HepG2 (cell line): ENCODE results near the gene SLC51B. TPM values are rescaled to one million over a fixed set of nuclear protein-coding genes. Genes with fewer than 3 reads are reported as not detected.

ENCODE experiments used
- CSRNP1 ChIP-seq: sonication (generic); formaldehyde crosslinking; IDR thresholded peaks from 2 replicates; pipeline ENCODE4 v1.8.1; 2023; ENCODE audit warnings: mild to moderate bottlenecking, missing genetic modification reagents
- EHMT2 ChIP-seq: fragments of 200-600 bp; sonication (generic); IDR thresholded peaks from 2 replicates; pipeline ENCODE4 v1.7.0; 2017; ENCODE audit warnings: antibody characterized with exemption, low read depth, low read length, borderline replicate concordance
- FOXC1 ChIP-seq: sonication (generic); formaldehyde crosslinking; IDR thresholded peaks from 2 replicates; pipeline ENCODE4 v1.8.0; 2022; ENCODE audit warnings: mild to moderate bottlenecking, missing genetic modification reagents, borderline replicate concordance
- KLF9 ChIP-seq: IDR thresholded peaks from 2 replicates; pipeline ENCODE4 v1.6.1; 2016; ENCODE audit warnings: low read depth
- PRMT3 ChIP-seq: sonication (generic); formaldehyde crosslinking; IDR thresholded peaks from 2 replicates; pipeline ENCODE4 v1.8.1; 2022; ENCODE audit warnings: low read depth, mild to moderate bottlenecking, moderate library complexity, missing genetic modification reagents, borderline replicate concordance
- PRPF4 ChIP-seq: fragments of 200-400 bp; formaldehyde crosslinking; IDR thresholded peaks from 2 replicates; pipeline ENCODE4 v1.6.1; 2016; ENCODE audit warnings: low read length, low read depth; ENCODE audit not compliant: poor library complexity, severe bottlenecking
- RBM22 ChIP-seq: fragments of 200-400 bp; formaldehyde crosslinking; optimal IDR thresholded peaks from 2 replicates; pipeline ENCODE3; 2017; ENCODE audit warnings: mild to moderate bottlenecking, low read length, moderate library complexity
- SALL1 ChIP-seq: sonication (generic); formaldehyde crosslinking; IDR thresholded peaks from 2 replicates; pipeline ENCODE4 v1.8.0; 2022; ENCODE audit warnings: mild to moderate bottlenecking, missing genetic modification reagents
- SKI ChIP-seq: fragments of 450-650 bp; IDR thresholded peaks from one replicate; pipeline ENCODE4 v1.6.1; 2018; ENCODE audit warnings: mild to moderate bottlenecking; ENCODE audit not compliant: partially characterized antibody
- SRY ChIP-seq: sonication (generic); formaldehyde crosslinking; IDR thresholded peaks from 2 replicates; pipeline ENCODE4 v1.8.0; 2022; ENCODE audit warnings: mild to moderate bottlenecking, missing genetic modification reagents
- TCF7 ChIP-seq: sonication (generic); IDR thresholded peaks from 2 replicates; pipeline ENCODE4 v1.6.1; 2016; ENCODE audit warnings: antibody characterized with exemption, low read depth
- TFAP4 ChIP-seq: sonication (generic); IDR thresholded peaks from 2 replicates; pipeline ENCODE4 v1.6.1; 2016; ENCODE audit warnings: low read depth, borderline replicate concordance
- ZFP62 ChIP-seq: sonication (generic); formaldehyde crosslinking; IDR thresholded peaks from 2 replicates; pipeline ENCODE4 v1.4.0; 2020; ENCODE audit warnings: missing genetic modification reagents
- ZNF230 ChIP-seq: sonication (generic); formaldehyde crosslinking; IDR thresholded peaks from 2 replicates; pipeline ENCODE4 v1.4.0; 2020; ENCODE audit warnings: mild to moderate bottlenecking, missing genetic modification reagents
- ZNF280B ChIP-seq: sonication (generic); formaldehyde crosslinking; IDR thresholded peaks from 2 replicates; pipeline ENCODE4 v1.5.0; 2020; ENCODE audit warnings: missing genetic modification reagents, mild to moderate bottlenecking, borderline replicate concordance
- ZNF354B ChIP-seq: sonication (generic); formaldehyde crosslinking; IDR thresholded peaks from 2 replicates; pipeline ENCODE4 v1.8.0; 2022; ENCODE audit warnings: mild to moderate bottlenecking, missing genetic modification reagents
- ZSCAN12 ChIP-seq: sonication (generic); formaldehyde crosslinking; IDR thresholded peaks from 2 replicates; pipeline ENCODE4 v1.9.0; 2021; ENCODE audit warnings: mild to moderate bottlenecking, missing genetic modification reagents
- polyA plus RNA-seq, 8 experiments: library from polyadenylated mRNA; depleted of rRNA in 3 of 8; stranded (reverse) in 7 of 8; unstranded in 1 of 8; fragments of >200 nt; fragmentation: Illumina TruSeq in 4 of 8; extraction: Trizol in 4 of 8; gene quantifications; 2 replicates each; pipeline versions ENCODE4 v1.2.1 to v1.2.3, GENCODE V29; 2011 to 2016; ENCODE audit warnings: low read depth in 4 of 8, missing spikeins in 1 of 8, mixed read lengths in 1 of 8; ENCODE audit not compliant: insufficient read depth in 1 of 8
- total RNA-seq, 5 experiments: library from RNA; depleted of rRNA; stranded (reverse); fragments of >200 nt; fragmentation: Illumina TruSeq; extraction: Trizol; gene quantifications; 2 replicates each; pipeline ENCODE4 v1.2.3, GENCODE V29; 2016; ENCODE audit warnings: low read depth in 1 of 5
- TF ChIP-seq, protein P1 (sequence below): sonication (generic); formaldehyde crosslinking; IDR thresholded peaks from 2 replicates; pipeline ENCODE4 v1.5.0; 2020; ENCODE audit warnings: mild to moderate bottlenecking, missing genetic modification reagents
- TF ChIP-seq, protein P2 (sequence below): IDR thresholded peaks from 2 replicates; pipeline ENCODE4 v1.6.1; 2016; ENCODE audit warnings: low read depth
- TF ChIP-seq, protein P3 (sequence below): sonication (generic); formaldehyde crosslinking; IDR thresholded peaks from 2 replicates; pipeline ENCODE4 v1.8.1; 2023; ENCODE audit warnings: mild to moderate bottlenecking, missing genetic modification reagents

The SLC51B gene
- total and polyA plus RNA-seq, 2 of the 13 experiments (the other 11 are each of a cell fraction or from before 2014, with no cell fraction given): 14.9 to 17.1 TPM

DNA sequence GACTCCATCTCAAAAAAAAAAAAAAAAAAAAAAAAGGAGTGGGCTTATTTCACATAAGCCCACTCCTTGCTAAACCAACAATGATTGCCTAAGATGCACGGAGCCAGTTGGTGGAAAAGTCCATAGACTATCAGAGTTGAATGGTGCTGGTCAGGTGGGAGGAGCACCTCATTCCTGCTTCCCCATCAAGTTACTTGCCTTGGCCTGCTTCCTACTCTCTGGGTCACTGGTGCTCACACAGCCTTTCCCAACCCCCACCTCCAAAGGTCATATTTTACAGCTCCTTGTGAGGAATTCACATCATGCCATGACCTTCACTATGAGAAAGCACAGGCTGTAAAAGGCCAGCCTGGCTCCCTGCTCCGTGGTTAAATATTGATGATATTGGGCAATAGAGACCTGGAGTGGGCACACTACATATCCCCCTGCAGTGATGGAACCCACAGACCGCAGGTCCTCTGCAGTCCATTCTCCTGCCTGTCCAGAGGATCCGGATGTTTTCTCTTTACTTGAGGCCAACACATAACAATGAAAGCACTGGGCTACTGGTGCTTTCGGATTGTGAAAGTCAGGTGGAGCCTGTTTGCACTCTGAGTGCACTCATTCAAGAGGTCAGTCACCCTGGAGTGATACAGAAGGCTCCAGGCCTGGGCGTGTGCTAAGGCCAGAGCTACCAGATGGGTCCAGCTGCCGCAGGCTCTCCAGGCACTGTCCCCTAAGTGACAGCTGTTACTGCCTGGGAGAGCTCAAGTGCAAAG lies at the start of gene SLC51B (continued):
- peak; percentile 95 for TF ChIP-seq TFAP4
- TF ChIP-seq EHMT2: no peak
- TF ChIP-seq, protein P1, sequence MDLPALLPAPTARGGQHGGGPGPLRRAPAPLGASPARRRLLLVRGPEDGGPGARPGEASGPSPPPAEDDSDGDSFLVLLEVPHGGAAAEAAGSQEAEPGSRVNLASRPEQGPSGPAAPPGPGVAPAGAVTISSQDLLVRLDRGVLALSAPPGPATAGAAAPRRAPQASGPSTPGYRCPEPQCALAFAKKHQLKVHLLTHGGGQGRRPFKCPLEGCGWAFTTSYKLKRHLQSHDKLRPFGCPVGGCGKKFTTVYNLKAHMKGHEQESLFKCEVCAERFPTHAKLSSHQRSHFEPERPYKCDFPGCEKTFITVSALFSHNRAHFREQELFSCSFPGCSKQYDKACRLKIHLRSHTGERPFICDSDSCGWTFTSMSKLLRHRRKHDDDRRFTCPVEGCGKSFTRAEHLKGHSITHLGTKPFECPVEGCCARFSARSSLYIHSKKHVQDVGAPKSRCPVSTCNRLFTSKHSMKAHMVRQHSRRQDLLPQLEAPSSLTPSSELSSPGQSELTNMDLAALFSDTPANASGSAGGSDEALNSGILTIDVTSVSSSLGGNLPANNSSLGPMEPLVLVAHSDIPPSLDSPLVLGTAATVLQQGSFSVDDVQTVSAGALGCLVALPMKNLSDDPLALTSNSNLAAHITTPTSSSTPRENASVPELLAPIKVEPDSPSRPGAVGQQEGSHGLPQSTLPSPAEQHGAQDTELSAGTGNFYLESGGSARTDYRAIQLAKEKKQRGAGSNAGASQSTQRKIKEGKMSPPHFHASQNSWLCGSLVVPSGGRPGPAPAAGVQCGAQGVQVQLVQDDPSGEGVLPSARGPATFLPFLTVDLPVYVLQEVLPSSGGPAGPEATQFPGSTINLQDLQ (CRISPR knock-in tag): no peak
- peak; percentile 37; the same call in 1 of the 2 replicates for TF ChIP-seq TCF7
- TF ChIP-seq KLF9 (CRISPR knock-in tag): no peak
- TF ChIP-seq SRY: no peak
- TF ChIP-seq PRMT3 (CRISPR knock-in tag): no peak
- peak; percentile 36 for TF ChIP-seq PRPF4
- TF ChIP-seq, protein P2, sequence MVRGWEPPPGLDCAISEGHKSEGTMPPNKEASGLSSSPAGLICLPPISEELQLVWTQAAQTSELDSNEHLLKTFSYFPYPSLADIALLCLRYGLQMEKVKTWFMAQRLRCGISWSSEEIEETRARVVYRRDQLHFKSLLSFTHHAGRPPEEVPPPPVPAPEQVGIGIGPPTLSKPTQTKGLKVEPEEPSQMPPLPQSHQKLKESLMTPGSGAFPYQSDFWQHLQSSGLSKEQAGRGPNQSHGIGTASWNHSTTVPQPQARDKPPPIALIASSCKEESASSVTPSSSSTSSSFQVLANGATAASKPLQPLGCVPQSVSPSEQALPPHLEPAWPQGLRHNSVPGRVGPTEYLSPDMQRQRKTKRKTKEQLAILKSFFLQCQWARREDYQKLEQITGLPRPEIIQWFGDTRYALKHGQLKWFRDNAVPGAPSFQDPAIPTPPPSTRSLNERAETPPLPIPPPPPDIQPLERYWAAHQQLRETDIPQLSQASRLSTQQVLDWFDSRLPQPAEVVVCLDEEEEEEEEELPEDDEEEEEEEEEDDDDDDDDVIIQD: peak; percentile 78
- no peak for TF ChIP-seq ZSCAN12 (CRISPR knock-in tag)
- TF ChIP-seq FOXC1 (CRISPR knock-in tag): peak; percentile 19
- no peak for TF ChIP-seq ZNF230
- TF ChIP-seq, protein P3, sequence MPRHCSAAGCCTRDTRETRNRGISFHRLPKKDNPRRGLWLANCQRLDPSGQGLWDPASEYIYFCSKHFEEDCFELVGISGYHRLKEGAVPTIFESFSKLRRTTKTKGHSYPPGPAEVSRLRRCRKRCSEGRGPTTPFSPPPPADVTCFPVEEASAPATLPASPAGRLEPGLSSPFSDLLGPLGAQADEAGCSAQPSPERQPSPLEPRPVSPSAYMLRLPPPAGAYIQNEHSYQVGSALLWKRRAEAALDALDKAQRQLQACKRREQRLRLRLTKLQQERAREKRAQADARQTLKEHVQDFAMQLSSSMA: no peak
- no peak for TF ChIP-seq ZNF280B (CRISPR knock-in tag)
- TF ChIP-seq RBM22: no peak
- no peak for TF ChIP-seq ZFP62 (CRISPR knock-in tag)
- no peak; the same call in 1 of the 2 replicates for TF ChIP-seq CSRNP1 (CRISPR knock-in tag)
- peak; percentile 76 for TF ChIP-seq SKI
- no peak for TF ChIP-seq ZNF354B
- peak; percentile 96 for TF ChIP-seq SALL1
